HG02938 (cell line): Measurements from ENCODE around the gene CTNNBIP1.

Experiments
- ATAC-seq: cut with Tn5 transposase; IDR thresholded peaks from one replicate; pipeline ENCODE4 v1.9.1; 2021; ENCODE audit warnings: mild to moderate bottlenecking, moderate library complexity; ENCODE audit not compliant: unreplicated experiment

CTNNBIP1 gene

GRCh38 chr1:9838946-9839345, 71.1 kb downstream of the CTNNBIP1 start:
- no peak for ATAC-seq

- no peak for ATAC-seq
These were observed 73.5 kb downstream of the CTNNBIP1 start for GRCh38 chr1:9836632-9836960.

- ATAC-seq = no peak
These were observed 74.1 kb downstream of the CTNNBIP1 start for GRCh38 chr1:9835758-9836631.

GRCh38 chr1:9835404-9835757, 74.7 kb downstream of the CTNNBIP1 start:
- no peak for ATAC-seq

GRCh38 chr1:9833632-9834031, 76.4 kb downstream of the CTNNBIP1 start:
- ATAC-seq = no peak

GRCh38 chr1:9827558-9828185, 82.4 kb downstream of the CTNNBIP1 start:
- ATAC-seq = no peak

- no peak for ATAC-seq
These were observed 83.5 kb downstream of the CTNNBIP1 start for GRCh38 chr1:9826616-9827015.

- no peak for ATAC-seq
These were observed 84.0 kb downstream of the CTNNBIP1 start for GRCh38 chr1:9826087-9826486.

- ATAC-seq = no peak
These were observed 84.7 kb downstream of the CTNNBIP1 start for GRCh38 chr1:9825093-9826074.

- no peak for ATAC-seq
These were observed 85.4 kb downstream of the CTNNBIP1 start for GRCh38 chr1:9824702-9825089.

GRCh38 chr1:9823943-9824701, 85.9 kb downstream of the CTNNBIP1 start, which contains the start of gene CLSTN1:
Gene CLSTN1 (minus strand): TSS chr1:9823965. CDS start chr1:9823733, 232 bp downstream.
- peak; percentile 49 for ATAC-seq

GRCh38 chr1:9823693-9823942, 86.5 kb downstream of the CTNNBIP1 start:
- peak; percentile 17 for ATAC-seq

- ATAC-seq = no peak
These were observed 87.0 kb downstream of the CTNNBIP1 start for GRCh38 chr1:9822897-9823692.

- ATAC-seq = no peak
These were observed 87.6 kb downstream of the CTNNBIP1 start for GRCh38 chr1:9822490-9822889.

GRCh38 chr1:9821710-9822109, 88.4 kb downstream of the CTNNBIP1 start:
- ATAC-seq = no peak

- ATAC-seq = no peak
These were observed 89.5 kb downstream of the CTNNBIP1 start for GRCh38 chr1:9820521-9820920.

GRCh38 chr1:9817734-9818133, 92.3 kb downstream of the CTNNBIP1 start:
- no peak for ATAC-seq

GRCh38 chr1:9816199-9816598, 93.9 kb downstream of the CTNNBIP1 start:
- no peak for ATAC-seq

GRCh38 chr1:9815150-9815549, 94.9 kb downstream of the CTNNBIP1 start:
- no peak for ATAC-seq

GRCh38 chr1:9814619-9815018, 95.5 kb downstream of the CTNNBIP1 start:
- no peak for ATAC-seq
